OCI-LY3 (cell line): ENCODE data around the gene ATP9A.

Source experiments
- H2AFZ ChIP-seq: fragments of 200-600, 300-600 bp; shearing (Covaris generic); 2 replicates; pipeline ENCODE4 v1.6.0; 2014; ENCODE audit warnings: antibody characterized with exemption, low read depth, low read length
- H3K27ac ChIP-seq: fragments of 200-600, 300-600 bp; sonication (generic); 2 replicates; pipeline ENCODE4 v1.5.1; 2014; ENCODE audit warnings: mild to moderate bottlenecking, low read length, moderate library complexity, mixed read lengths
- H3K27me3 ChIP-seq: fragments of 200-600, 300-600 bp; sonication (generic); 2 replicates; pipeline ENCODE4 v1.6.1; 2014; ENCODE audit warnings: low read depth, low read length, mixed read lengths
- H3K36me3 ChIP-seq: fragments of 200-600, 300-600 bp; sonication (generic); replicated peaks from 2 replicates; pipeline ENCODE3; 2014; ENCODE audit warnings: low read depth, low read length, mixed read lengths
- H3K4me1 ChIP-seq: fragments of 300-600, 200-600 bp; sonication (generic); 2 replicates; pipeline ENCODE4 v1.6.1; 2014; ENCODE audit warnings: low read length, mixed read lengths
- H3K4me2 ChIP-seq: fragments of 200-600, 300-600 bp; sonication (generic); 2 replicates; pipeline ENCODE4 v1.6.1; 2014; ENCODE audit warnings: low read length, mixed read lengths
- H3K4me3 ChIP-seq: fragments of 300-600, 200-600 bp; sonication (generic); 2 replicates; pipeline ENCODE4 v1.5.1; 2014; ENCODE audit warnings: antibody characterized with exemption, mild to moderate bottlenecking, low read length, moderate library complexity
- H3K79me2 ChIP-seq: fragments of 300-600, 200-600 bp; shearing (Covaris generic); 2 replicates; pipeline ENCODE4 v1.6.1; 2014; ENCODE audit warnings: mild to moderate bottlenecking, low read length, mixed read lengths
- H3K9ac ChIP-seq: fragments of 300-600, 200-600 bp; shearing (Covaris generic); 2 replicates; pipeline ENCODE4 v1.6.0; 2014; ENCODE audit warnings: mild to moderate bottlenecking, low read length, moderate library complexity
- H3K9me3 ChIP-seq: fragments of 200-600, 300-600 bp; shearing (Covaris generic); 2 replicates; pipeline ENCODE4 v1.6.1; 2014; ENCODE audit warnings: low read length, mixed read lengths; ENCODE audit not compliant: insufficient read depth
- H4K20me1 ChIP-seq: fragments of 200-600, 300-600 bp; sonication (generic); 2 replicates; pipeline ENCODE4 v1.6.1; 2016; ENCODE audit warnings: low read length, mixed read lengths; ENCODE audit not compliant: insufficient read depth
- CTCF ChIP-seq: fragments of 200-600, 300-600 bp; sonication (generic); IDR thresholded peaks from 2 replicates; pipeline ENCODE4 v1.5.1; 2014; ENCODE audit warnings: antibody characterized with exemption, low read length, low read depth
- EZH2phosphoT487 ChIP-seq: fragments of 200-600 bp; shearing (Covaris generic); IDR thresholded peaks from 2 replicates; pipeline ENCODE4 v1.6.1; 2018; ENCODE audit warnings: antibody characterized with exemption, mixed run types, low read depth

ATP9A gene

GRCh38 chr20:51624157-51624731 is 143.9 kb downstream of the ATP9A start:
- no peaks in the 10 kb centered on the region for H3K36me3 ChIP-seq
- peak overlapping the region; percentile 43 for H3K4me3 ChIP-seq
- H3K27me3 ChIP-seq = 0 out of 2 replicates have a peak, but pooled peaks cover 4% of the 10 kb centered on the region
- no peaks in the 10 kb centered on the region for H4K20me1 ChIP-seq
- peaks cover 40% of the 10 kb centered on the region for H3K4me1 ChIP-seq
- H3K4me2 ChIP-seq = peak overlapping the region; percentile 67
- H2AFZ ChIP-seq = peak overlapping the region; percentile 94
- TF ChIP-seq EZH2phosphoT487 (no peak), CTCF (peak; percentile 96)
- H3K9ac ChIP-seq = peak overlapping the region; percentile 55
- H3K9me3 ChIP-seq = no peaks in the 10 kb centered on the region
- no peaks in the 10 kb centered on the region for H3K79me2 ChIP-seq
- peak overlapping the region; percentile 11 for H3K27ac ChIP-seq

- TF ChIP-seq EZH2phosphoT487 = no peak
- no peak for TF ChIP-seq CTCF
- Histone ChIP-seq H3K36me3 (no peaks in the 10 kb centered on the region), H3K27ac (no peak overlapping the region)
Observed at GRCh38 chr20:51623255-51623654, 144.9 kb downstream of the ATP9A start.

GRCh38 chr20:51622004-51622874 is 146.0 kb downstream of the ATP9A start:
- Histone ChIP-seq H4K20me1 (no peaks in the 10 kb centered on the region), H3K4me3 (no peak overlapping the region), H3K27me3 (no peaks in the 10 kb centered on the region), H2AFZ (no peak overlapping the region), H3K36me3 (no peaks in the 10 kb centered on the region), H3K27ac (no peak overlapping the region), H3K4me2 (no peak overlapping the region), H3K9me3 (no peaks in the 10 kb centered on the region), H3K9ac (no peak overlapping the region), H3K4me1 (peaks cover 25% of the 10 kb centered on the region), H3K79me2 (no peaks in the 10 kb centered on the region)
- TF ChIP-seq CTCF = no peak
- no peak for TF ChIP-seq EZH2phosphoT487

More at GRCh38 chr20:51623255-51623654, 144.9 kb downstream of the ATP9A start:
- Histone ChIP-seq H3K9ac (no peak overlapping the region), H3K4me3 (no peak overlapping the region), H3K4me1 (peaks cover 33% of the 10 kb centered on the region), H3K9me3 (no peaks in the 10 kb centered on the region), H3K79me2 (no peaks in the 10 kb centered on the region), H2AFZ (no peak overlapping the region), H3K4me2 (no peak overlapping the region), H4K20me1 (no peaks in the 10 kb centered on the region), H3K27me3 (no peaks in the 10 kb centered on the region)

- Histone ChIP-seq H3K4me3 (no peak overlapping the region), H3K9me3 (no peaks in the 10 kb centered on the region), H2AFZ (no peak overlapping the region), H3K79me2 (no peaks in the 10 kb centered on the region), H4K20me1 (no peaks in the 10 kb centered on the region), H3K27ac (no peak overlapping the region), H3K36me3 (no peaks in the 10 kb centered on the region), H3K4me2 (peak overlapping the region; percentile 53), H3K27me3 (no peaks in the 10 kb centered on the region), H3K4me1 (peaks cover 30% of the 10 kb centered on the region), H3K9ac (no peak overlapping the region)
- TF ChIP-seq CTCF (no peak), EZH2phosphoT487 (no peak)
Observed at GRCh38 chr20:51620432-51620831, 147.8 kb downstream of the ATP9A start.
